ENCODE results near the gene PMM2. TPM values are rescaled to one million over a fixed set of nuclear protein-coding genes. Genes with fewer than 3 reads are reported as not detected.
A peak's percentile ranks its signal among the peaks of the same experiment; 100 is the strongest.
"Not testable (repeated sequence)": the region's sequence is repeated elsewhere in the genome, so short reads cannot be mapped to it uniquely, and the experiment has no call there.

The PMM2 gene
- total RNA-seq (28.9 and 31.3 TPM in 2 replicates), polyA plus RNA-seq (28.4 and 34.1 TPM in 2 replicates)

- Histone ChIP-seq H3K27ac (peak within 1 kb of the TSS; percentile 93), H2AFZ (peak within 1 kb of the TSS; percentile 72), H3K4me2 (peak within 1 kb of the TSS; percentile 94), H3K9me3 (ENCODE audit: low read depth) (no peaks in the 10 kb centered on the region), H3K27me3 (no peaks in the 10 kb centered on the region), H4K20me1 (ENCODE audit: insufficient read depth, poor library complexity, severe bottlenecking) (peaks cover 13% of the 10 kb centered on the region), H3K36me3 (replicated peaks; ENCODE audit: insufficient read depth, low read depth) (no peaks in the 10 kb centered on the region), H3K4me1 (ENCODE audit: insufficient read depth) (peaks cover 27% of the 10 kb centered on the region), H3K9me2 (replicated peaks; ENCODE audit: insufficient read depth) (no peaks in the 10 kb centered on the region), H3K4me3 (peak within 1 kb of the TSS; percentile 67), H3K79me2 (peaks cover 68% of the 10 kb centered on the region)
- DNase-seq (ENCODE audit: low spot score) = peak; percentile 98
- WGBS (ENCODE audit: low lambda C conversion rate, missing lambda C conversion rate) = 1% methylated on average over 58 of the region's 61 CpGs
- TF ChIP-seq EZH2phosphoT487 (IDR thresholded peaks at IDR 0.05; ENCODE audit: low read depth, severe bottlenecking, unreplicated experiment) (no peak), CTCF (IDR thresholded peaks at IDR 0.05; ENCODE audit: poor library complexity) (no peak), EZH2 (IDR thresholded peaks at IDR 0.05; ENCODE audit: borderline replicate concordance) (no peak)
Observed at GRCh38 chr16:8797364-8798173, at the start of gene PMM2, which contains the start of gene TMEM186. Gene PMM2 (plus strand): TSS chr16:8797839. CDS start chr16:8797883, 44 bp downstream. Gene TMEM186 (minus strand): TSS chr16:8797639. CDS start chr16:8797614, 25 bp downstream.

DNA sequence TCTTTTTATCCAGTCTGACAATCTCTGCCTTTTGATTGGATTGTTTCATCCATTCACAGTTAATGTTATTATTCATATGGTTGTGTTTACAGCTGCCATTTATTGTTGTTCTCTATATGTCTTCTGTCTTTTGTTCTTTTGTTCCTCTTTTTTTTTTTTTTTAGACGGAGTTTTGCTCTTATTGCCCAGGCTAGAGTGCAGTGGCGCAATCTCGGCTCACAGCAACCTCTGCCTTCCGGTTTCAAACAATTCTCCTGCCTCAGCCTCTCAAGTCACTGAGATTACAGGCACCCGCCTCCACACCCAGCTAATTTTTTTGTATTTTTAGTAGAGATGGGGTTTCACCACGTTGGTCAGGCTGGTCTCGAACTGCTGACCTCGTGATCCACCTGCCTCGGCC, 48.7 kb upstream of the PMM2 start:
- H3K27me3 ChIP-seq; H3K36me3 ChIP-seq (replicated peaks; ENCODE audit: insufficient read depth, low read depth); H3K27ac ChIP-seq; H3K9me2 ChIP-seq (replicated peaks; ENCODE audit: insufficient read depth); H4K20me1 ChIP-seq (ENCODE audit: insufficient read depth, poor library complexity, severe bottlenecking); H3K4me3 ChIP-seq; H3K4me2 ChIP-seq; H3K4me1 ChIP-seq (ENCODE audit: insufficient read depth); DNase-seq (ENCODE audit: low spot score); H3K9me3 ChIP-seq (ENCODE audit: low read depth); H2AFZ ChIP-seq; H3K79me2 ChIP-seq: not testable (repeated sequence)
- WGBS (ENCODE audit: low lambda C conversion rate, missing lambda C conversion rate) = 90% methylated on average over 9 of the region's 9 CpGs

DNA sequence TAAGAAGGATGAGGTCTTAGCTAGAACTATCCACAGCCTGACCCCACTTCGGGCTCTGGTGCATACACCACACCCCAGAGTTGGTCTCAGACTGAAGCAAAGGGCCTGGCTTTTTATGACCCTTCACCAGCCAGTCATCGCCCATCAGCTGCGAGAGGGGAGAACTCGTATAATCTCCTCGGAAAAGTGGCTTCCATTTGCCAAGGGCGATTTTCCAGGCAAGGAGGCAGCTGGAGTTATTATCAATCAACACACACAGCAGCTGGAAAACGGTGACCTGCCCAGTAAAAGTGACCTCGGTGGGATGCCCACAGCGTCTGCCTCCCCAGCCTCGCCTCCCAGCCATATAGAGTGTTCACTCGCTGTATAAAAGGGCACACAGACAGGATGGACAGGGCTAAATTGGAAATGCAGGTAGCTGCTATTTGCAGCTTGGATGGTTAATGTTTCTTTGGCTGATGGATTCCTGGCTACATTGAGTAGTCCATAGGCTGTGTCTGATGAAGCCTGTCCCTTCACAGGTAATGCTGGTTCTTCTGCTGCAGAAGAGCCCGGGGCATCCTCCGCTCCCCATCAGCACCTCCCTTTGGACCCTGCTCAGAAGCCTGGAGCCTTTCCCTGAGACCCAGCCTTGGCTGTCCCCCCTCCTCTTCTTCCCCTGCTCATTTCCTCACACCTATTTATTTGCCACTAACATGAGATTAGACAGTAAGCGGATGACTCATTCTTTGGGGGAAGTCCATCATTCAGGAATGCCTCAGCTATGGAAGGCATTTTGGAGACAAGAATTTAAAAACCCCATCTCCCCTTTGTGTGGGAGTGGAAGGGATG, 45.9 kb upstream of the PMM2 start:
- Histone ChIP-seq H3K79me2 (no peaks in the 10 kb centered on the region), H3K9me3 (ENCODE audit: low read depth) (no peaks in the 10 kb centered on the region), H3K9me2 (replicated peaks; ENCODE audit: insufficient read depth) (no peaks in the 10 kb centered on the region), H2AFZ (no peak overlapping the region), H4K20me1 (ENCODE audit: insufficient read depth, poor library complexity, severe bottlenecking) (no peaks in the 10 kb centered on the region), H3K36me3 (replicated peaks; ENCODE audit: insufficient read depth, low read depth) (no peaks in the 10 kb centered on the region), H3K4me1 (ENCODE audit: insufficient read depth) (no peaks in the 10 kb centered on the region), H3K27ac (peak overlapping the region; percentile 13), H3K4me3 (no peak overlapping the region), H3K27me3 (no peaks in the 10 kb centered on the region), H3K4me2 (no peak overlapping the region)
- peak; percentile 52 for DNase-seq (ENCODE audit: low spot score)
- WGBS (ENCODE audit: low lambda C conversion rate, missing lambda C conversion rate) = 70% methylated on average over 14 of the region's 14 CpGs
- TF ChIP-seq EZH2phosphoT487 (IDR thresholded peaks at IDR 0.05; ENCODE audit: low read depth, severe bottlenecking, unreplicated experiment) (no peak), EZH2 (IDR thresholded peaks at IDR 0.05; ENCODE audit: borderline replicate concordance) (no peak), CTCF (IDR thresholded peaks at IDR 0.05; ENCODE audit: poor library complexity) (no peak)

- no peak overlapping the region for H3K4me2 ChIP-seq
- TF ChIP-seq EZH2phosphoT487 (IDR thresholded peaks at IDR 0.05; ENCODE audit: low read depth, severe bottlenecking, unreplicated experiment) (no peak), CTCF (IDR thresholded peaks at IDR 0.05; ENCODE audit: poor library complexity) (no peak), EZH2 (IDR thresholded peaks at IDR 0.05; ENCODE audit: borderline replicate concordance) (no peak)
- H3K4me1 ChIP-seq (ENCODE audit: insufficient read depth) = no peaks in the 10 kb centered on the region
- no peaks in the 10 kb centered on the region for H4K20me1 ChIP-seq (ENCODE audit: insufficient read depth, poor library complexity, severe bottlenecking)
- WGBS (ENCODE audit: low lambda C conversion rate, missing lambda C conversion rate) = 42% methylated on average over 2 of the region's 2 CpGs
- no peak overlapping the region for H2AFZ ChIP-seq
- DNase-seq (ENCODE audit: low spot score) = no peak
- no peaks in the 10 kb centered on the region for H3K36me3 ChIP-seq (replicated peaks; ENCODE audit: insufficient read depth, low read depth)
- no peaks in the 10 kb centered on the region for H3K27me3 ChIP-seq
- no peak overlapping the region for H3K27ac ChIP-seq
- no peak overlapping the region for H3K4me3 ChIP-seq
- H3K9me2 ChIP-seq (replicated peaks; ENCODE audit: insufficient read depth) = no peaks in the 10 kb centered on the region
- no peaks in the 10 kb centered on the region for H3K9me3 ChIP-seq (ENCODE audit: low read depth)
- H3K79me2 ChIP-seq = no peaks in the 10 kb centered on the region
Observed at GRCh38 chr16:8752706-8753105, 44.9 kb upstream of the PMM2 start.

Data from hepatocyte (in vitro differentiated cells).